GM19239 (cell line): ENCODE data around the gene SLC34A3.
A peak's percentile ranks its signal among the peaks of the same experiment; 100 is the strongest.
"Not testable (repeated sequence)": the region's sequence is repeated elsewhere in the genome, so short reads cannot be mapped to it uniquely, and the experiment has no call there.

ENCODE experiments used
- DNase-seq: peaks from one replicate; pipeline ENCODE4 v3.0.0; 2011; ENCODE audit warnings: low spot score; ENCODE audit not compliant: insufficient read length
- FAIRE-seq: peaks from 2 replicates; lab custom pipeline; 2011; peaks lifted over from hg19 to GRCh38; lab: Jason Lieb, UNC

The SLC34A3 gene

GRCh38 chr9:137227853-137228505, 2.7 kb upstream of the SLC34A3 start:
- FAIRE-seq (no peak), DNase-seq (no peak)

GRCh38 chr9:137228506-137228967, 2.2 kb upstream of the SLC34A3 start:
- no peak for FAIRE-seq
- DNase-seq = no peak

GRCh38 chr9:137228968-137229896, 1.5 kb upstream of the SLC34A3 start:
- FAIRE-seq (no peak), DNase-seq (no peak)

- no peak for FAIRE-seq
Observed at GRCh38 chr9:137229903-137230704, 597 bp upstream of the SLC34A3 start.

GRCh38 chr9:137231372-137232039, 805 bp downstream of the SLC34A3 start:
- no peak for FAIRE-seq

More at GRCh38 chr9:137229903-137230704, 597 bp upstream of the SLC34A3 start:
- DNase-seq = no peak

GRCh38 chr9:137232101-137232500, 1.4 kb downstream of the SLC34A3 start:
- no peak for DNase-seq
- no peak for FAIRE-seq

More at GRCh38 chr9:137231372-137232039, 805 bp downstream of the SLC34A3 start:
- no peak for DNase-seq

GRCh38 chr9:137232510-137232909, 1.8 kb downstream of the SLC34A3 start:
- FAIRE-seq = no peak
- DNase-seq = no peak

GRCh38 chr9:137233143-137233980, 2.7 kb downstream of the SLC34A3 start:
- FAIRE-seq (no peak), DNase-seq (no peak)

GRCh38 chr9:137234055-137234697, 3.5 kb downstream of the SLC34A3 start:
- no peak for FAIRE-seq
- DNase-seq = no peak

- no peak for DNase-seq
- no peak for FAIRE-seq
Observed at GRCh38 chr9:137234758-137235423, 4.2 kb downstream of the SLC34A3 start.

GRCh38 chr9:137235424-137236237, 4.9 kb downstream of the SLC34A3 start:
- no peak for FAIRE-seq
- no peak for DNase-seq

- DNase-seq (peak; percentile 100), FAIRE-seq (peak; percentile 64)
Observed at GRCh38 chr9:137236238-137236935, 5.7 kb downstream of the SLC34A3 start.

- no peak for FAIRE-seq
Observed at GRCh38 chr9:137236936-137237421, 6.3 kb downstream of the SLC34A3 start.

GRCh38 chr9:137237759-137238726, 7.3 kb downstream of the SLC34A3 start:
- DNase-seq = no peak
- FAIRE-seq = no peak

More at GRCh38 chr9:137236936-137237421, 6.3 kb downstream of the SLC34A3 start:
- DNase-seq = no peak

- not testable (repeated sequence) for DNase-seq, FAIRE-seq
Observed at GRCh38 chr9:137239541-137240200, 9.0 kb downstream of the SLC34A3 start.
